ENCODE results near the gene CATSPER1. TPM values are rescaled to one million over a fixed set of nuclear protein-coding genes. Genes with fewer than 3 reads are reported as not detected.

CATSPER1 gene
- total and polyA plus RNA-seq, 2 of the 13 experiments (the other 11 are each of a cell fraction or from before 2014, with no cell fraction given), result 0.17 TPM; not detected in 1

- TF ChIP-seq BCLAF1 (IDR thresholded peaks at IDR 0.05) (no peak), HNF4A (CRISPR knock-in tag; IDR thresholded peaks at IDR 0.05) (peak; percentile 80), KLF15 (CRISPR knock-in tag; IDR thresholded peaks at IDR 0.05; ENCODE audit: borderline replicate concordance) (no peak), ZFP62 (CRISPR knock-in tag; IDR thresholded peaks at IDR 0.05) (no peak), NR2F2 (IDR thresholded peaks at IDR 0.05; ENCODE audit: borderline replicate concordance, low read depth) (no peak), LRRFIP1 (CRISPR knock-in tag; conservative IDR thresholded peaks at IDR 0.05) (peak; percentile 29; the same call in 1 of the 2 replicates), TP53 (CRISPR knock-in tag; conservative IDR thresholded peaks at IDR 0.05) (no peak), FIP1L1 (IDR thresholded peaks at IDR 0.05; ENCODE audit: borderline replicate concordance, insufficient read depth, low read depth, low read length) (no peak), KLF16 (CRISPR knock-in tag; IDR thresholded peaks at IDR 0.05) (peak in 1 of 2 experiments; percentile 62; a peak in 2 of 4 replicates), ZNF883 (CRISPR knock-in tag; IDR thresholded peaks at IDR 0.05; ENCODE audit: not compliant biosample characterization) (peak; percentile 59), ZNF30 (CRISPR knock-in tag; IDR thresholded peaks at IDR 0.05) (no peak), KIAA2018 (CRISPR knock-in tag; IDR thresholded peaks at IDR 0.05; ENCODE audit: borderline replicate concordance) (no peak)
These were observed 25.7 kb upstream of the CATSPER1 start, which contains the start of gene SF3B2 (continued) for GRCh38 chr11:66051766-66052663.
